ENCODE data around the gene BRSK2.
"Not testable (repeated sequence)": the region's sequence is repeated elsewhere in the genome, so short reads cannot be mapped to it uniquely, and the experiment has no call there.

The BRSK2 gene

DNA sequence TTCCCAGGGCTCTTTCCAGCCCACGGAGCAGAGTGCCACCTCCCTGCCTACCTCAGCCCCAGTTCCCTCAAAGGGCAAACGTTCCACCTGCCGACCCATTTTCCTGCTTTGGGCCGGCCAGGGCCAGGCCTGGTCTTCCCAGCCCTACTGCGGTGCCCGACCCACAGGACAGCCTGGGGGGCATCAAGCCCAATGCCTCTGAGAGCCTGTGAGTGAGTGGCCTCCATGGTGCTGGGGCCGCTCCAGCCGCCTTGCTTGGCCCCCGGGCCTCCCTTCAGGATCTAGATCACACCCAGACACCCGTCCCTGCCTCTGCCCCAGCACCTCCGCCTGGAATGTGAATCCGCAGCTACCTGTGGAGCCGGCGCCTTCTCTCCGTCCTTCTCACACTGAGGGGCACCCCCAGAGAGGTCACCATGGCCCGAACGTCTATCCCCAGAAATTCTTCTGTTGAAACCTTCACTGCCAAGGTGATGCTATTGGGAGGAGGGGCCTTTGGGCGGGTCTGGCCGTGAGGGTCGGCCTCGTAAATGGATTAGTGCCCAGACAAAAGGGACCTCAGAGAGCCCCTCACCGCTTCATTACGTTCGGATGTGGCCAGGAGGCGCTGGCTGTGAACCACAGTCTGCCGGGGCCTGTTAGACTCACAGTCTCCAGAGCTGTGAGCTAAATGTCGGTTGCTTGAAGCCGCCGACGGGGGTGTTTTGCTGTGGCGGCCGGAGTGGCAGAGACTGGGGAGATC is 36.2 kb upstream of the BRSK2 start:
- in situ Hi-C loops (cut with MboI; ENCODE audit: low sequenced_read_pairs), result no loop called here

DNA sequence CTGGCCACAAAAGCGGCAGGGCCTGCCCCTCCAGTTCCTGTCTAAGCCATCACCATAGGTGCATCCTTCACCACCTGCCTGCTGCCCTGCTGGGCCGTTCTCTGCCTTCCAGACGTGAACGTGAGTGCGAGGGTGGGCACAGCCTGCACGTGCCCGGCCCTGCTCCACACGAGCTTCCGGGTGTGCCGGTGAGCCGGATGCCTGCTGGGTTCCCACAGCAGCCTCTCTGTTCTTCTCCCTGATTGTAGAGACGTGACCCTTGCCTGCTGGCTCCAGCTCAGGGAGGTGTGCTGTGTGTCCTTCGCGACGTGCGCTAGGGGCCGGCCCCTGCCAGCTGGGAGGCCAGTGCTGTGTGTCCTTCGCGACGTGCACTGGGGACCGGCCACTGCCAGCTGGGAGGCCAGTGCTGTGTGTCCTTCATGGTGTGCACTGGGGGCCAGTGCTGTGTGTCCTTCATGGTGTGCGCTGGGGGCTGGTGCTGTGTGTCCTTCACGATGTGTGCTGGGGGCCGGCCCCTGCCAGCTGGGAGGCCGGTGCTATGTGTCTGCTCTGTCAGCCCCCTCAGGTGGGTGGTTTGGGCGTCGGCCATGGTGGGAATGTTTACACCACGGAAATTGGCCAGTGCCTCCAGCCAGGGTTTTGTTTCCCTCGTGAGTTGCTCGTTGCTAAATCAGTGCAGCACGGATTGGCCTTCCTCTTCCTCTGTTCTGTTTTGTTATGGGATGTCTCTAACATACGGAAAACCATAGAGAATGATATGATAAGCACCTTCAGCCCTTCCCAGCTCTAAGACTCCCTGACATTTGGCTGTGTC is 35.4 kb upstream of the BRSK2 start:
- in situ Hi-C loops (cut with MboI; ENCODE audit: low sequenced_read_pairs), result no loop called here

DNA sequence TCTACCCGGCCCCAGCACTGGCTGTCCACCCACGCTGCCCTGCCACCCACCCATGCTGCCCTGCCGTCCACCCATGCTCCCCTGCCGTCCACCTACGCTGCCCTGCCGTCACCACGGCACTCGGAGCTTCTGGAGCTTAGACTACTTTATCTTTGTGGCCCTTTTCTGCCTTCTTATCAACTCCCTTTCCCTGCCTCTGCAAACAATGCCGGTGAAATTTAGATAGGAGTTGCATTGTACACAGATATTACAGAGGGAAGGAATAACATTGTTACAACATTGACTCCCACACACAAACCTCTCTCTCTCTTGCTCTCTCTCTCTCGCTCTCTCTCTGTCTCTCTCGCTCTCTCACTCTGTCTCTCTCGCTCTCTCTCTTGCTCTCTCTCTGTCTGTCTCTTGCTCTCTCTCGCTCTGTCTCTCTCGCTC is 33.7 kb upstream of the BRSK2 start:
- in situ Hi-C loops (cut with MboI; ENCODE audit: low sequenced_read_pairs), result no loop called here

DNA sequence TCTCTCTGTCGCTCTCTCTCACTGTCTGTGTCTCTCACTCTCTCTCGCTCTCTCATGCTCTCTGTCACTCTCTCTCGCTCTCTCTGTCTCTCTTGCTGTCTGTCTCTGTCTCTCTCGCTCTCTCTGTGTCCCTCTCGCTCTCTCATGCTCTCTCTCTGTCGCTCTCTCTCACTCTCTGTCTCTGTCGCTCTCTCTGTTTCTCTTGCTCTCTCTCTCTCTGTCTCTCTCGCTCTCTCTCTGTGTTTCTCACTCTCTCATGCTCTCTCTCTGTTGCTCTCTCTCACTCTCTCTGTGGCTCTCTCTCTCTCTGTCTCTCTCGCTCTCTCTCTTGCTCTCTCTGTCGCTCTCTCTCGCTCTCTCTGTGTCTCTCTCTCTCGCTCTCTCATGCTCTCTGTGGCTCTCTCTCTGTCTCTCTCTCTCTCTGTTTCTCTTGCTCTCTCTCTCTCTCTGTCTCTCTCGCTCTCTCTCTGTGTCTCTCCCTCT is 33.2 kb upstream of the BRSK2 start:
- in situ Hi-C loops (cut with MboI; ENCODE audit: low sequenced_read_pairs), result no loop called here

DNA sequence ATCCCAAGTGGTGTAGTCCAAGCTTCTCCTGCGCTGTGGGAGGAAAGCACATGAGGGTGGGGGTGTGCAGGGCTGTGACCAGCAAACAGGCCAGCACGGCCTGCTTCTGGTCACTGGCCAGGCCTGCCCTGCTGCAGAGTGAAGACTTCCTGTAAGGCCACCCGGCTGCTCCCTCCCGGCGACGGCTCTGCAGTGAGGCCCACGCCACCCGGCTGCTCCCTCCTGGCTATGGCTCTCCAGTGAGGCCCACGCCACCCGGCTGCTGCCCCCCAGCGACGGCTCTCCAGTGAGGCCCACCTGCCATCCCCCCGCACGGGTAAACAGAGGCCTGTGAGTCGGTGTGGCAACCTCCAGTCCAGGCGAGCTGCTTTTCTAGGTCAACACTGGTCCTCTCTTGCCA is 31.4 kb upstream of the BRSK2 start:
- in situ Hi-C loops (cut with MboI; ENCODE audit: low sequenced_read_pairs), result no loop called here

DNA sequence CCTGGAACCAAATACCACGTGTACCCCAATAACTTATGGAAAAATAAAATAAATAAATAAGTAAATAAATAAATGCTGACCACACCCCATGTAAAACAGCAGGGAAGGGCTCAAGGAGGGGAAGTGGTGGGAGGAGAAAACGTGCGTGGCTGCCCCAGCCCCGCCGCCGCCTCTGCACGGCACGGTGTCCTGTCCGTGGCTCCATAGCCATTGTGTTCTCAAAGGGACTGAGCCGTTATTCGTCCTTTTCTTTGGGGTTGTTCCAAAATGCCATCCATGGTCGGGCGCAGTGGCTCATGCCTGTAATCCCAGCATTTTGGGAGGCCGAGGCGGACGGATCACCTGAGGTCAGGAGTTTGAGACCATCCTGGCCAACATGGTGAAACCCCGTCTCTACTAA is 30.8 kb upstream of the BRSK2 start:
- in situ Hi-C loops (cut with MboI; ENCODE audit: low sequenced_read_pairs), result not testable (repeated sequence)

DNA sequence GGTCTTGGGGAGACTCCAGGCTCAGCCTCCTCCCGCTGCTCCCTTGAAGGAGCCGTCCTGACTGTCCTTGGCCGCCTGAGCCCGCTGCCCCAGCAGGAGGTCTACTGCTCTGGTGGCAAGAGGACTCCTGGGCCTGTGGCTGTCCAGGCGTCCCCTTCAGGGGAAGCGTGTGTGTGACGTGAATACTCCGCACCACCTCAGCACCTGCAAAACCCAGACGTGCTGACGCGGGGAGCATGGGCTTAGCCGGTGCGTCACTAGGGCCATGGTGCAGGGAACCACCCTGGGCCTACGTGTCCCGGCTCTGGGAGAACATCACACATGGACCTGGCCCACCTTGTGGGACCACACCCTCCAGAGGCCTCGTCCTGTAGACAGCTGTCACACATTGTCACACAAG is 30.2 kb upstream of the BRSK2 start:
- in situ Hi-C loops (cut with MboI; ENCODE audit: low sequenced_read_pairs), result no loop called here

DNA sequence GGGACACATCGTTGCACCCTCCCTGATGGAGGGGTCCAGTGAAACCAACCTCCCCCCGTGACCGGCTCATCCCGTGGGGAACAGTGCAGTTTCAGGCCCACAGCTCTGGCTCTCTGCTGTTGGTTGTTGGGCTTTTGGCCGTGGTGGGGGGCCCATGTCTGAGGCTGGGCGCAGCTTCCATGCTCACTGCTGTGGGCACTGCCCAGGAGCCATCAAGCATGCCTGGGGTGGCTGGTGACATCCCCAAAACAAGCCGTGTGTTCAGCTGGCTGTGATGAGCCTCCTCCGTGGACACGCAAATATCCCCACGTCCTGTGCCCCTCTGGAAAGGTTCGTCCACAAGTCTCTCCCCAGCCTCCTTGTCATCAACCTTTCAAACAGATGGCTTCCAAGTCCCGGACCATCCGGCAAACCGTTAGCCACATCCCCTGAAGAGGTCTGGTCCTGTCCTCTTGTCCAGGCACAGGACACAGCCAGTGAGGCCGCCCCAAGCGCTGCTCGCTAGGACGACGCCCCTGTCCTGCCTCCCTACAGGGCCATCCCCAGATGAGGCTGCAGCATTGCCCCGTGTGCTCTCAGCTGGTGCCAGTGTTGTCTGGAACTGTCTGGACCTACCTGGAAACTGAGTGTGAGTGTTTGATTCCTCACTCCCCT is 29.4 kb upstream of the BRSK2 start:
- in situ Hi-C loops (cut with MboI; ENCODE audit: low sequenced_read_pairs), result no loop called here

DNA sequence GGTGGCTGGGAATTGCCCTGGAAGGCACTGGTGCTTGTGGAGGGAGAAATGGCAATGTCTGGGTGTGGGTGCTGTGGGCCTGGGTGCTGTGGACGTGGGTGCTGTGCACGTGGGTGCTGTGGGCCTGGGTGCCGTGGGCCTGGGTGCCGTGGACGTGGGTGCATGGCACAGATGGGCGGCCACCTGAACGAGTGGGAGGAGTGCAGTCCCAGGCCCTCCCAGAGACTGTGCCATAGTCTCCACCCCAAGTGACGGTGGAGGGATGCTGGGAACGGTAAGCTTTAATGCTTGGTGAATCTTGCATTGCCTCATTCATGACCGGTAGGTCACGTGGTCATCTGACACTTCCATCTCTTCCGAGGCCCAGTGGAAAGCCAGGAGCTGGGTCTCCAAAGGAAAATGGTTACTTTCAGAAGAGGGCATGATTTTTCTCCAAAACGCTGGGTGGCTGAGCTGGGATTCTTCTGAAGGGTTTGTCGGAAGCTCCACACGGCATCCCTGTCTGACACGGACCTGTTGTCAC is 28.8 kb upstream of the BRSK2 start:
- in situ Hi-C loops (cut with MboI; ENCODE audit: low sequenced_read_pairs), result no loop called here

DNA sequence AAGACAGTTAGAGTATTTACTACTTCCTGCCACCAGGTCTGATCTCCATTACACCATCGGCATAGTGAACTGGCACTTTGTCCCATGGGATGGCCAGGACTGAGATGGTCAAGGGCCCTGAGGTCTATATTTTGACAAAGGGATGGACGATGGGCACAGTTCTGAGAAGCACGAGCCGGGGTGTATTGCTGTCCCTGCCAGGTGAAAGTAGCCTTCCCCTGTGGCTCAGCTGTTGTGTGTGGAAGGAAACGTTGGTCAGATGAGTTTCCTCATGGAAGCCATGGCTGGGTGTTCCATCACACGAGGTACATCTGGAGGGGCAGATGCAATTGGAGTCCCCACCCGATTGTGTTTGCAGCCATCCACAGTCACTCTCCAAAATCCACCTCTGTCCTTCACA is 27.9 kb upstream of the BRSK2 start:
- in situ Hi-C loops (cut with MboI; ENCODE audit: low sequenced_read_pairs), result no loop called here

DNA sequence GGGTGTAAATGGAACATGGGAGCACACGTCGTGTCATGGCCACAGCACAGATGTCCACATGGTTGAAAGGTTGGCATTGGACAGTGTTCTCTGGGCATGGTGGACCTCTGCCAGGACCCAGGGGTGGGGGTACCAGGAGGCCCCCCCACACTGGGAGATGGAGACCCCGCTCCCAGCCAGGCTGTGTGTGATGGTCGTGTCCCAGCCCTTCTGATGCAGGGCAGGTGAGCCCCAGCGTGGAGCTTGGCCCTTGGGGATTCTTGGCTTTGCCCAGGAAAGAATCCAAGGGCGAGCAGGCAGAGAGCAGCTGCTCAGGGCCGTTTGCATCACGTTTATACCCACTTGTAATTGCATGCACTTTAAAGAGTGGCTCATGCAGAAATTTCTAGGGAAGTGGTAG is 22.0 kb upstream of the BRSK2 start:
- in situ Hi-C loops (cut with MboI; ENCODE audit: low sequenced_read_pairs), result no loop called here

DNA sequence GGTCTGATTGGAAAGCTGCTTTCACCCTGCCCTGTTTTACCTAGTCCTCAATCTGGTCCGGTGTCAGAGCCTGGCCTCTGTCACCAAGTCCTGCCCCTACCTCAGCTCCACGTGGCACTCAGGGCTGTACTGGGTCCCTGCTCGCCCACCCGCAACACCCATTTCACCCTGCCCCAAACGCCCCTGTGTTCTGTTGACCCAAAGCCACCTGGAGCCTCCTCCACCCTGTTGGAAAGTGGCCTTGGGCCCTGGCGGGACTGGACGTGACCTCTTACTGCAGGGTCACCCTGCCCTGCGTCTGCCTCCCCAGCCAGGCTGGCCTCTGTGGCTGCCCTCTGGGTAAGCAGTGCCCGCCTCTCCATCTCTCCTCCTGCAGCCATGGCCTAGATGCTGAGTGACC is 21.5 kb upstream of the BRSK2 start:
- in situ Hi-C loops (cut with MboI; ENCODE audit: low sequenced_read_pairs), result no loop called here

DNA sequence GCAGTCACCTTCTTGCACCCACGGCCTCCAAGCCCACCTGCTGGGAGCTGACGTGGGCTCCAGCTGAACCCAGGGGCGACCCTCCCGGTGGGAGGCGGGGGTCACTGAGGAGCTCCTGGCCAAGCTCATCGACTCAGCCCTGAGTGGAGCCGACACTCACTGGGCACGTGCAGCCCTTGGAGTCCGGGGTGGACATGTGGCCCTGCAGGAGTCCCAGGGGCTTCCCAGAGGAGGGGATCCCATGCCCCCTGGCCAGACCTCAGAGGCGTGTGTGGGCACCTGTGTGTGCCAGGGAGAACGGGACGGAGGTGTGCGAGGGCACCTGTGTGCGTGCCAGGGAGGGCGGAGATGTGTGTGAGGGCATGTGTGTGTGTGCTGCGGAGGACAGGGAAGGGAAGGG is 20.8 kb upstream of the BRSK2 start:
- in situ Hi-C loops (cut with MboI; ENCODE audit: low sequenced_read_pairs), result no loop called here

DNA sequence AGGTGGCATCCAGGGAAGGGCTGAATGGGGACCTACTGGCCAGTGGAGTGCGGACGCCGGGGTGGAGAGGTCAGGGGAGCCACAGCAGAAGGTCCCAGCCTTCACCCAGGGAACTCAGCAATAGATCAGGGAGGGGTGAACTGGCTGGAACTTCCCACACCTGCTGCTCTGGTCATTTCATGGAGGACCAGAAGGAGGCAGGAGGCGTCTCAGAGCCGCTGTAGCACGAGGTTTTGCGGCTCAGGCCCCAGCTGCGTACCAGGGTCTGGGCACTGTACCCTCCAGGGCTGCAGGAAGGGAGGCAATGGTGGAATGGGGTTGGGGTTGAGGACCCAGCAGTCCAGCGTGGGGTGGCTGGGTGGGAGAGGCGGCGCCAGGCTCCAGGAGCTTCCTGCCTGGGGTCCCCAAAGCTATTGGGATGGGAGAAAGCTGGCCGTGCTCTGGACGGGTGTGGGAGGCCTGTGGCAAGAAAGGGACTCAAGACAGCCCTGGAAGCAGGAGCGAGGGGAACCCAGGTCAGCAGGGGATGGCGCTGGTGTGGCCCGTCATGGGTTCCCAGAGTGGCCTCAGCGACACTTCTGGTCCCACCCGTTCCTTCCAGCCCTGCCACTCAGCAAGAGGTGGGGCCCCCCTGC is 20.2 kb upstream of the BRSK2 start:
- in situ Hi-C loops (cut with MboI; ENCODE audit: low sequenced_read_pairs), result no loop called here

DNA sequence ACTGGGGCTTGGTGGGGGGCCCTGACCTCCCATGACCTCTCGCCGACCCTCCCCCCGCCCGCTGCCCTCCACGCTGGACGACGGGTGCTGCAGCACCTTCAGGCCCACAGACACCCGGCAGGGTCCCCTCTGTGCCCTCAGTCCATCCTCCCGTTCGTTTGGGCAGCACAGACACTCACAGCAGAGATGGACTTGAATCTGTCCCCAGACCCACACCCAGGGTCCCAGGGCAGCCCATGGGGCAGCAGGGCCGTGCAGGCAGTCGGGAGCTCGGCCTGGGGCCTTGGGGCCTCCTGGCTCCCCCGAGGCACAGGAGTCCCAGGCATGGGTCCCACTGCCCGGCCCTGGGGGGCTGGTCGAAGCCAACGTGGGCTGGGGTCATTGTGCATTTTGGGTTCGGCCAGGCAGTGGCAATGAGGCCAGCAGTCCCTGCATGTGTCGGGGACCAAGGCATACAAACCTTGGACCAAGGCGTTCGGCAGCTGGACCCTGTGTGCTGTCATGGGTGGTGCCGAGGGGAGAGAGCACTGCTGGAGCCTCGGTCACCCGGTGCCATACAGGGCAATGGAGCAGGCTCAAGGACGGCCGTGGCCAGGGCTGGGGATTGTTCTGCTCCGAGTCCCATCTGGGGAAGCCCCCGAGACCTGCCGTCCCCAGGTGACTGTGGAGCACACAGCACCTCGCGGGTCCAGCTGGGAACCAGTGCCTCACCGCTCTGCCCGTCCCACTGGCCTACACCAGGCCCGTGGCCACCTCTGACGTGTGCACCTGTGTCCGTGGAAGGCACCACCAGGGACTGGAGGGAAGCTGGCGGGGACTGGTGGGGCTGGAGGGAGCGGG is 19.3 kb upstream of the BRSK2 start:
- in situ Hi-C loops (cut with MboI; ENCODE audit: low sequenced_read_pairs), result no loop called here

DNA sequence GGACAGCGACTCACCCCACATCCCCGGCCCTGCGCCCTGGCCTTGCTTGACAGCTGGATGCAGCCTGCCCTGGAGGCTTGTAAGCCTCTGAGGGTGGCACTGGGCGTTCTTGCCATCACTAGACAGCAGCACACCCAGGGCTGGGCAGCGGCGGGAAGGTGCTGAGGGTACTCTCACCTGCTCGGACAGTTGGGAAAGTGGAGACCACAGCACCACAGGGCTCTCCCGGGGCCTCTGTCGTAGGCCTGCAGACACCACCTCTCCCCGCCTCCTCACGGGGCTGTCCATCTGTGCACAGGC is 18.8 kb upstream of the BRSK2 start:
- in situ Hi-C loops (cut with MboI; ENCODE audit: low sequenced_read_pairs), result no loop called here

DNA sequence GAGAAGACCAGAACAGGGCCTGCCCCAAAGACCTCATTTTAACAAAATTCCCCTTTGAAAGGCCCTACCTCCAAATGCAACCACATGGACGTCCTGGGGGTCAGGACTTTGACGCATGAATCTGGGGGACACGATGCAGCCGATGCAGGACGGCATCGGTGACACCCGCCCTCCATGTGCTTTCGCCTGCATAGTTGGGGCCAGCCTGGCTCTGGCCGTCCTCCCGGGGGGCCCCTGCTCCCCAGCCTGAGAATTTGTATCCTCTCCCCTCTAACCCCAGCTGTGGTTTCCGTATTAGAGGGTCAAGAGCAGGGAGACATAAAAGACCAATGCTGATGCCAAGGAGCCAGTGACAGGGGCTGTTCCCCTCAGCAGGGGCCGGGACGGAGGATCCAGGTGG is 18.4 kb upstream of the BRSK2 start:
- in situ Hi-C loops (cut with MboI; ENCODE audit: low sequenced_read_pairs), result no loop called here

DNA sequence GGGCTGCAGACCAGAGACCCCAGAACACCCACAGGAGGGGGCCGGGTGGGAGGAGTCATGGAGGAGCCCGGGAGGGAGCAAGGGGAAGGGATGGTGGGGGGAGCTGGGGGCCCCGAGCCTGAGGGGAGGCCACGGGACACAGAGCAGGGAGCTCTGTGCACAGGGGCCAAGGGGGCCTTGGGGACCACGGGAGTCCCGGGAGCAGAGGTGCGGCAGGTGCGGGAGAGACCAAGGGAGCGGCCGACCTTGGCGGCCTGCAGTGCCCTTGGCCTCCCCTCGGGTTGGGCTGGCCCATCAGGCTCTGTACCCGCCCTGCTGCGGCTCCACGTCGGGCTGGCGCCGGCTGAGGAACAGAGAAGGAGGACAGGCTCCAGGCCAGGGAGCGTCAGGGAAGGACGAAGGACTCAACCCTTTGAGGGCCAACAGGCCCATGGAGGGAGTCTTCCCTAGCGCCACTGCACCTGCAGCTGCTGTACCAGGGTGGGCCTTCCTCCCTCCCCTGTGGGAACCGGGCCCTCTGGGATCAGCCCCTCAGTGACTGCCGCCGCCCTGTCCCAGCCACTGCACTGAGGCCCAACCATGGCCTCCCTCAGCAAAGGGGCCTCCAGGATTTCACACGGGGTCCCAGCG is 17.8 kb upstream of the BRSK2 start:
- in situ Hi-C loops (cut with MboI; ENCODE audit: low sequenced_read_pairs), result no loop called here

DNA sequence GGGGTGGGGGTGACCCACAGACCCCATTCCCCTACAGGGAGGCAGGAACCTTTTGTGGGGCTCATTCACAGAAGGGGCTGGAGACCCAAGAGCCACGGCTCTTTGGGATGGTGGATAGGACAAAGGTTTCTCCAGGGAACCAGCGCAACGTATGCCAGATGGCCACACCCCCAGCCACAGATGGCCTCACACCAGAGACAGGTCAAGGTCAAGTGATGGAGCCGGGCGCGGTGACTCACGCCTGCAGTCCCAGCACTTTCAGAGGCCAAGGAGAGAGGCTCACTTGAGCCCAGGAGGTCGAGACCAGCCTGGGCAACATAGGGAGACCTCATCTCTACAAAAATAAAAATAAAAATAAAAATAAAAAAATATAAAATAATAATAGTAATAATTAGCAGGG is 17.1 kb upstream of the BRSK2 start:
- in situ Hi-C loops (cut with MboI; ENCODE audit: low sequenced_read_pairs), result no loop called here

Data from hTERT RPE-1 (cell line).